Lung (tissue), 12 donors: Measurements from ENCODE around the gene SELENOM. TPM values are rescaled to one million over a fixed set of nuclear protein-coding genes. Genes with fewer than 3 reads are reported as not detected.
"Not testable (repeated sequence)": the region's sequence is repeated elsewhere in the genome, so short reads cannot be mapped to it uniquely, and the experiment has no call there.

Experiments used
- ATAC-seq: fragments of 200-7000 bp; cut with Tn5 transposase; one replicate; pipeline ENCODE4 v1.9.1; 2020; ENCODE audit warnings: moderate number of reproducible peaks; ENCODE audit not compliant: insufficient read depth, low FRiP score
- DNase-seq, 3 donors: peaks; one replicate each; pipeline ENCODE4 v3.0.0-alpha.2; 2013 to 2017
- H3K27ac ChIP-seq, 2 donors: one replicate each; pipeline ENCODE4 v1.5.1; 2013; ENCODE audit warnings: mild to moderate bottlenecking in 2 of 2, moderate library complexity in 2 of 2, control low read depth in 1 of 2, inconsistent platforms in 1 of 2, low read depth in 1 of 2, low read length in 1 of 2
- H3K27me3 ChIP-seq, 3 donors: one replicate each; pipeline ENCODE4 v1.5.1; 2013; ENCODE audit warnings: low read length in 2 of 3; ENCODE audit not compliant: control insufficient read depth in 3 of 3, insufficient read depth in 3 of 3
- H3K36me3 ChIP-seq, 4 donors: one replicate each; pipeline ENCODE4 v1.5.1; 2013; ENCODE audit warnings: low read length in 4 of 4, mild to moderate bottlenecking in 1 of 4, moderate library complexity in 1 of 4; ENCODE audit not compliant: control insufficient read depth in 4 of 4, insufficient read depth in 4 of 4
- H3K4me1 ChIP-seq, 5 donors: one replicate each; pipeline ENCODE4 v1.5.1; 2013; ENCODE audit warnings: low read length in 5 of 5, mild to moderate bottlenecking in 2 of 5, moderate library complexity in 1 of 5; ENCODE audit not compliant: control insufficient read depth in 5 of 5, insufficient read depth in 5 of 5
- H3K4me3 ChIP-seq: one replicate; pipeline ENCODE4 v1.5.1; 2013; ENCODE audit warnings: mild to moderate bottlenecking, control low read depth, moderate library complexity
- H3K9ac ChIP-seq, 2 donors: one replicate each; pipeline ENCODE4 v1.5.1; 2013; ENCODE audit warnings: low read length in 2 of 2, control low read depth in 1 of 2; ENCODE audit not compliant: insufficient read depth in 1 of 2
- H3K9me3 ChIP-seq, 4 donors: one replicate each; pipeline ENCODE4 v1.5.1; 2013; ENCODE audit warnings: low read length in 3 of 4, mild to moderate bottlenecking in 1 of 4, moderate library complexity in 1 of 4; ENCODE audit not compliant: control insufficient read depth in 4 of 4, insufficient read depth in 3 of 4
- WGBS, 2 donors: extraction: QIAGEN DNeasy Blood & Tissue Kit; methylation state at CpG; one replicate each; pipeline ENCODE4 v1.1.7; 2013; 5-methylcytosine and 5-hydroxymethylcytosine counted together
- polyA plus RNA-seq, 2 donors: library from polyadenylated mRNA; stranded (reverse); fragments of 200-250 nt; gene quantifications; one replicate each; pipeline ENCODE4 v1.2.1, GENCODE V29; 2013
- total RNA-seq, 2 donors: library from RNA; depleted of rRNA in 1 of 2; stranded (reverse); fragments of >200 nt in 1 of 2; gene quantifications; one replicate each; pipeline ENCODE4 v1.2.1, GENCODE V29; 2014 to 2021
- TF ChIP-seq, protein P1 (sequence below): IDR thresholded peaks from 2 replicates; pipeline ENCODE4 v1.5.1; 2012; ENCODE audit warnings: mild to moderate bottlenecking; ENCODE audit errors: control extremely low read depth, extremely low read depth
- donor health status: control.
- donor health status: control.
- donor health status: Bipolar disorder and iron deficiency.
- donor health status: healthy.
- donor health status: DM: yes; HTN: yes; CAD: no.

The SELENOM gene
- total and polyA plus RNA-seq, 4 donors = 26.6 to 159 (median 147) TPM

DNA sequence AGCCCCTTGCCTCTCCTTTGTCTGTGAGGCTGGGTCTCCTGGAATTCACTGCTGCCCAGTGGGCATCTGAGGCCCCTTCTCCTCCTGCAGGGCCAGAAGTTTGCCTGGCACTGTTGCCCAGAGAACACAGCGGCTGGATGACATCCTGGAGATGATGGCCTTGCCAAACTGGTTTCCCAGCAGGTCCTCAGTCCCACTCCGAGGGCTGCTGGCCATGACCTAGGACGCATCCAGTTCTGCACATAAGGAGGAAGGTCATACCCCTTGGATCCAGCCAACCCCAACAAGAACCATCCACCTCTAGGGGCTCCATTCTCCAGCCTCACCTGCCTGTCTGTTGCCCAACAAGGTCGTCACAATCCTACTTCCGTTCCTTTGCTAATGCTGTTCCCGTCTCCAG is 29.7 kb downstream of the SELENOM start:
- Histone ChIP-seq H3K27ac (no peak overlapping the region), H3K4me3 (no peak overlapping the region), H3K9me3 (no peaks in the 10 kb centered on the region), H3K27me3 (no peaks in the 10 kb centered on the region), H3K36me3 (no peaks in the 10 kb centered on the region), H3K9ac (no peak overlapping the region), H3K4me1 (peaks cover 0 to 31% (median 15%) of the 10 kb centered on the region in 5 donors)
- DNase-seq = no peak
- WGBS, 2 donors = 86 to 96% methylated on average over 6 of the region's 6 CpGs
- ATAC-seq = no peak
- TF ChIP-seq, protein P1, sequence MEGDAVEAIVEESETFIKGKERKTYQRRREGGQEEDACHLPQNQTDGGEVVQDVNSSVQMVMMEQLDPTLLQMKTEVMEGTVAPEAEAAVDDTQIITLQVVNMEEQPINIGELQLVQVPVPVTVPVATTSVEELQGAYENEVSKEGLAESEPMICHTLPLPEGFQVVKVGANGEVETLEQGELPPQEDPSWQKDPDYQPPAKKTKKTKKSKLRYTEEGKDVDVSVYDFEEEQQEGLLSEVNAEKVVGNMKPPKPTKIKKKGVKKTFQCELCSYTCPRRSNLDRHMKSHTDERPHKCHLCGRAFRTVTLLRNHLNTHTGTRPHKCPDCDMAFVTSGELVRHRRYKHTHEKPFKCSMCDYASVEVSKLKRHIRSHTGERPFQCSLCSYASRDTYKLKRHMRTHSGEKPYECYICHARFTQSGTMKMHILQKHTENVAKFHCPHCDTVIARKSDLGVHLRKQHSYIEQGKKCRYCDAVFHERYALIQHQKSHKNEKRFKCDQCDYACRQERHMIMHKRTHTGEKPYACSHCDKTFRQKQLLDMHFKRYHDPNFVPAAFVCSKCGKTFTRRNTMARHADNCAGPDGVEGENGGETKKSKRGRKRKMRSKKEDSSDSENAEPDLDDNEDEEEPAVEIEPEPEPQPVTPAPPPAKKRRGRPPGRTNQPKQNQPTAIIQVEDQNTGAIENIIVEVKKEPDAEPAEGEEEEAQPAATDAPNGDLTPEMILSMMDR = no peak

DNA sequence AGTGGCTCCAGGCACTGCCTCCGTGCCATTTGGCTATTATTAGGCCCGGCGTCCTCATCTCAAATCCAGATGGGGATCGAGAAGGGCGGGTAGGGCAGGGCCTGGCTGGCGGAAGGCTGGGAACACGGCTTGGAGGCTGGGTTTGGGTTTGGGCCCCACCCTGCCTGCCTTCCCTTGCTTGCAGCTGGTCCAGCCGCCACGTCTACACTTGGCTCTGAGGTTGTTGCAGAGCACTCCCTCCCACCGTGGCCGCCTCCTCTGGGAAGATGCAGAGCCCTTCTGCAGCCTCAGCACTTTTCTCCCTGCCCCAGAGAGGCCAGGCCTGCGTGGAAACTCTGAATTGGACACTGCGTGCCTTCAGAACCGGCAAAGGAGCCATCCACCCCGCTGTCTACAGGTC is 31.4 kb downstream of the SELENOM start:
- no peaks in the 10 kb centered on the region for H3K36me3 ChIP-seq
- no peaks in the 10 kb centered on the region for H3K9me3 ChIP-seq
- DNase-seq (peak; percentile 85 to 96 (median 88)), ATAC-seq (no peak)
- TF ChIP-seq, protein P1 = no peak
- WGBS, 2 donors = 78 to 83% methylated on average over 15 of the region's 15 CpGs
- peak overlapping the region; percentile 27 to 65 for H3K27ac ChIP-seq
- no peak overlapping the region for H3K4me3 ChIP-seq
- peaks cover 0 to 19% (median 10%) of the 10 kb centered on the region in 5 donors for H3K4me1 ChIP-seq
- no peaks in the 10 kb centered on the region for H3K27me3 ChIP-seq
- peak overlapping the region in 1 of 2 donors; percentile 55 for H3K9ac ChIP-seq

DNA sequence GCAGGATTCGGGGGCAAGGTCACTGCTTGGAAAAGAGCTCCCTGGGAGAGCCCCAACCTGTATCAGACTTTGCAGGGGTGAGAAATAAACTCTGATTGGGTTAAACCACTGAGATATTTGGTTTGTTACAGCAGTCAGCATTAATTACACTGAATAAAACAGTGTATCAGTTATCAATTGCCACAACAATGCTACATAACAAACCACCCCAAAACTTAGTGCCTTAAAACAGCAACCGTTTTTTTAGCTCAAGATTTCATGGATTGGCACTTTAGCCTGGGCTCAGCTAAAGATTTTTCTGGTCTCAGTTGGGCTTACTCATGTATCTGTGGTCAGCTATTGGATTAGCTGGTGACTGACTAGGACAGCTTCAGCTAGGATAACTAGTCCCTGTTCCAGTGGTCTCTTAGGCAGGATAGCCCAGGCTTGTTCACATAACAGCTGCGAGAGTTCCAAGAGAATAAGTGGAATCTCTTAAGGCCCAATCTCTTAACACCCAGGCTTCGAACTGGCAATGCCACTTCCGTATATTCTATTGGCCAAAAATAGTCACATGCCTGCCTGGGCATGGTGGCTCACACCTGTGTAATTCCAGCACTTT is 33.7 kb downstream of the SELENOM start:
- H3K27ac ChIP-seq, H3K36me3 ChIP-seq, H3K4me3 ChIP-seq, DNase-seq, H3K9me3 ChIP-seq, H3K27me3 ChIP-seq, ATAC-seq, H3K9ac ChIP-seq, H3K4me1 ChIP-seq: not testable (repeated sequence)
- WGBS, 2 donors = 82 to 90% methylated on average over 5 of the region's 5 CpGs

DNA sequence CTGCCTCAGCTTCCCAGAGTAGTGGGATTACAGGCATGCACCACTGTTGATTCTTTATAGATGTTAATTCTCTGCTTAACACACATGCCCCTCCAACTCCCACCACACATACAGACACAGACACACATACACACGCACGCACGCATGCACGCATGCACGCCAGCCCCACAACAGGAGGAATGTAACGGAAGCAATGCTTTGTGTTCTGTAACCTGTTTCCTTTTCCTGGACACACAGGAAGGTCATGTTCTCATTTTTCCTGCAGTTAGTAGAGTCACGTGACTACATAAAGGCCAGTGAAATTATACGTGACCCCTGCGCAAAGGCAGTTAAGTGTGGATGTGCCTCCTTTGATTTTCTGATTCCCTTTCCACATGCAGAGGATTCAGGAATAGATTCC is 34.2 kb downstream of the SELENOM start:
- not testable (repeated sequence) for H3K27me3 ChIP-seq, ATAC-seq, H3K36me3 ChIP-seq, H3K4me1 ChIP-seq, H3K9ac ChIP-seq, H3K4me3 ChIP-seq, H3K27ac ChIP-seq, H3K9me3 ChIP-seq
- peak in 1 of 3 donors; percentile 45 for DNase-seq
- 49 to 60% methylated on average over 9 of the region's 9 CpGs for WGBS, 2 donors

DNA sequence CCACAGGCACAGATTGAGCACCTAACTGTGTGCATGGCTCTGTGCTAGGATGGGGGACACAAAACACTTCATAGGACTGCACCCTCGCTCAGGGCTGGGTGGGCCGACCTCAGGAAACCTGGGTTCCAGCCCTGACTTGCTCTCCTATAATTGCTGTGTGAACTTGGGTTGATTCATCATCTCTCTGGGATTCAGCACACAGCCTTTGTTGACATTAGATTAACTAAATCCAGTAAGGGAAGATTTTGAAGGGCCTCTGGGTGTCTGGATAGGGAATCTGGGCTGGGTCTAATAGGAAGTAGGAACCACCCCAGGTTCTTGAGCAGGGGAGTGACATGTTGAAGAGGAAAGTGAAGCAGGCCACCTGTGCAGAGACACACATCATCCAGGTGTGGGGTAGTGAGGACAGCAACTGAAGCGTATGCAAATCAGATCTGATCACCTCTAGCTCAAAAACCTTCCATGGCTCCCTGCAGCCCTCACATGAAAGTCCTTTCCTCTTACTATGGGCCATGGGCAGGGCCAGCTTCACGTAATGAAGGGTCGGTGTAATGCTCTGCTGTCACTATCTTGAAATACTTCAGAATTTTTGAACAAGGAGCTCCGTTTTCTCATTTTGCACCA is 37.6 kb downstream of the SELENOM start:
- DNase-seq, H3K27ac ChIP-seq, H3K36me3 ChIP-seq, H3K27me3 ChIP-seq, H3K9me3 ChIP-seq, H3K4me1 ChIP-seq, H3K9ac ChIP-seq, ATAC-seq, H3K4me3 ChIP-seq: not testable (repeated sequence)
- 86 to 91% methylated on average over 6 of the region's 6 CpGs for WGBS, 2 donors
